CD14-positive monocyte (primary cell): ENCODE measurements around the gene CES2. TPM values are rescaled to one million over a fixed set of nuclear protein-coding genes. Genes with fewer than 3 reads are reported as not detected.

Source experiments
- DNase-seq, 3 donors: peaks; one replicate each; pipeline ENCODE4 v3.0.0-alpha.2; 2011 to 2022
- H2AFZ ChIP-seq: 2 replicates; pipeline ENCODE4 v1.6.0; 2012; ENCODE audit warnings: mild to moderate bottlenecking, low read depth, low read length, inconsistent platforms; ENCODE audit not compliant: insufficient read depth, poor library complexity, severe bottlenecking
- H3K27ac ChIP-seq, 2 donors: 1 replicate in 1 of 2; 2 replicates in 1 of 2; pipeline ENCODE4 v1.5.1; 2012 to 2013; ENCODE audit warnings: low read length in 2 of 2, control low read depth in 1 of 2, inconsistent platforms in 1 of 2, low read depth in 1 of 2, mild to moderate bottlenecking in 1 of 2
- H3K27me3 ChIP-seq, 2 donors: one replicate each; pipeline versions ENCODE4 v1.6.0 to v1.6.1; 2011 to 2013; ENCODE audit warnings: low read length in 2 of 2; ENCODE audit not compliant: control insufficient read depth in 2 of 2, insufficient read depth in 2 of 2
- H3K36me3 ChIP-seq, 2 donors: replicated peaks in 1 of 2; 1 replicate in 1 of 2; 2 replicates in 1 of 2; pipeline versions ENCODE4 v1.5.1 to v1.6.1; 2012 to 2013; ENCODE audit warnings: low read length in 2 of 2, control low read depth in 1 of 2, inconsistent platforms in 1 of 2, mild to moderate bottlenecking in 1 of 2; ENCODE audit not compliant: insufficient read depth in 2 of 2, control insufficient read depth in 1 of 2
- H3K4me1 ChIP-seq, 2 donors: 1 replicate in 1 of 2; 2 replicates in 1 of 2; pipeline versions ENCODE4 v1.5.1 to v1.6.1; 2012 to 2013; ENCODE audit warnings: low read length in 2 of 2, control low read depth in 1 of 2, inconsistent platforms in 1 of 2, mild to moderate bottlenecking in 1 of 2, moderate library complexity in 1 of 2; ENCODE audit not compliant: insufficient read depth in 2 of 2, control insufficient read depth in 1 of 2
- H3K4me2 ChIP-seq: replicated peaks from 2 replicates; pipeline ENCODE3; 2012; ENCODE audit warnings: low read length, moderate library complexity, mild to moderate bottlenecking; ENCODE audit not compliant: poor library complexity, severe bottlenecking; ENCODE audit errors: extremely low read depth
- H3K4me3 ChIP-seq, 3 experiments: fragments of 200-600 bp in 1 of 3; sonication (generic) in 1 of 3; replicated peaks in 1 of 3; 1 replicate in 2 of 3; 2 replicates in 1 of 3; pipeline ENCODE4 v1.5.1; 2011 to 2013; ENCODE audit warnings: low read length in 3 of 3, mild to moderate bottlenecking in 3 of 3, control low read depth in 2 of 3, low read depth in 2 of 3, inconsistent platforms in 1 of 3, moderate library complexity in 1 of 3
- H3K79me2 ChIP-seq: 2 replicates; pipeline ENCODE4 v1.6.0; 2012; ENCODE audit warnings: mild to moderate bottlenecking, control low read depth, inconsistent platforms, low read length, moderate library complexity; ENCODE audit not compliant: insufficient read depth
- H3K9ac ChIP-seq: 2 replicates; pipeline ENCODE4 v1.6.0; 2017; ENCODE audit warnings: low read length, mild to moderate bottlenecking; ENCODE audit not compliant: insufficient read depth, poor library complexity, severe bottlenecking
- H3K9me3 ChIP-seq, 2 donors: replicated peaks in 1 of 2; 1 replicate in 1 of 2; 2 replicates in 1 of 2; pipeline versions ENCODE4 v1.5.1 to v1.6.1; 2012 to 2013; ENCODE audit warnings: low read length in 2 of 2, control low read depth in 1 of 2; ENCODE audit not compliant: control insufficient read depth in 1 of 2, insufficient read depth in 1 of 2
- H4K20me1 ChIP-seq: 2 replicates; pipeline ENCODE4 v1.6.0; 2012; ENCODE audit warnings: mild to moderate bottlenecking, low read length, control low read depth, moderate library complexity; ENCODE audit not compliant: insufficient read depth
- H3K27ac Mint-ChIP-seq, 7 donors: one replicate each; pipeline ENCODE4 v1.8.0; 2020; ENCODE audit warnings: mild to moderate bottlenecking in 7 of 7, mixed read lengths in 7 of 7, moderate library complexity in 6 of 7, inconsistent platforms in 2 of 7
- H3K27me3 Mint-ChIP-seq, 3 donors: one replicate each; pipeline ENCODE4 v1.8.0; 2021 to 2022; ENCODE audit warnings: low read depth in 3 of 3, mild to moderate bottlenecking in 3 of 3, mixed read lengths in 3 of 3, moderate library complexity in 3 of 3, inconsistent platforms in 1 of 3
- H3K36me3 Mint-ChIP-seq, 2 donors: one replicate each; pipeline ENCODE4 v1.8.0; 2020; ENCODE audit warnings: mixed read lengths in 2 of 2, inconsistent platforms in 1 of 2, mild to moderate bottlenecking in 1 of 2
- H3K4me1 Mint-ChIP-seq: one replicate; pipeline ENCODE4 v1.8.0; 2020; ENCODE audit warnings: mild to moderate bottlenecking, mixed read lengths
- H3K4me3 Mint-ChIP-seq, 2 donors: one replicate each; pipeline ENCODE4 v1.8.0; 2020; ENCODE audit warnings: mild to moderate bottlenecking in 2 of 2, mixed read lengths in 2 of 2, moderate library complexity in 1 of 2
- H3K9me3 Mint-ChIP-seq, 7 donors: one replicate each; pipeline ENCODE4 v1.8.0; 2020 to 2022; ENCODE audit warnings: mixed read lengths in 7 of 7, mild to moderate bottlenecking in 6 of 7, moderate library complexity in 6 of 7, inconsistent platforms in 2 of 7
- CTCF ChIP-seq: fragments of 200-600 bp; IDR thresholded peaks from one replicate; pipeline ENCODE4 v1.8.0; 2022; ENCODE audit warnings: antibody characterized with exemption, mild to moderate bottlenecking
- WGBS: methylation state at CpG from one replicate; pipeline ENCODE4 v1.1.5; 2013; ENCODE audit warnings: missing lambda C conversion rate; ENCODE audit not compliant: insufficient coverage; 5-methylcytosine and 5-hydroxymethylcytosine counted together
- intact Hi-C, 2 donors: fragments of 100-400 bp; cut with micrococcal nuclease; formaldehyde crosslinking; loops; one replicate each; pipeline versions ENCODE4 v1.15.0 to v1.15.1; 2023
- polyA plus RNA-seq, 3 donors: library from polyadenylated mRNA; depleted of rRNA in 1 of 3; unstranded in 2 of 3; stranded (reverse) in 1 of 3; fragments of 300-500 nt in 2 of 3; fragments of >200 nt in 1 of 3; fragmentation: Illumina TruSeq in 2 of 3; gene quantifications; 1 replicate in 2 of 3; 2 replicates in 1 of 3; pipeline ENCODE4 v1.2.3, GENCODE V29; 2012 to 2021

CES2 gene
- polyA plus RNA-seq, 3 donors: 14.0 to 29.0 (median 23.2) TPM

- Histone ChIP-seq H3K27ac (no peak overlapping the region), H3K79me2 (no peaks in the 10 kb centered on the region), H3K4me1 (peaks cover 17 to 18% of the 10 kb centered on the region in 2 donors), H3K4me3 (no peak overlapping the region), H3K36me3 (no peaks in the 10 kb centered on the region), H4K20me1 (no peaks in the 10 kb centered on the region), H3K4me2 (no peak overlapping the region), H3K9me3 (peaks cover 0 to 10% of the 10 kb centered on the region in 2 donors), H3K9ac (no peak overlapping the region), H3K27me3 (peaks cover 27 to 50% of the 10 kb centered on the region in 2 donors), H2AFZ (no peak overlapping the region)
- Mint-ChIP-seq H3K4me3 (peak overlapping the region in 1 of 2 donors; percentile 98), H3K27ac (no peak overlapping the region), H3K9me3 (peaks cover 0 to 16% (median 9%) of the 10 kb centered on the region in 7 donors), H3K4me1 (peaks cover 22% of the 10 kb centered on the region), H3K27me3 (peaks cover 52 to 58% (median 55%) of the 10 kb centered on the region in 3 donors), H3K36me3 (peaks cover 2 to 3% of the 10 kb centered on the region in 2 donors)
- intact Hi-C loops: no loop called here
- DNase-seq: no peak
- WGBS: 77% methylated on average over 5 of the region's 6 CpGs
- no peak for TF ChIP-seq CTCF
Observed at GRCh38 chr16:66949472-66949871, 14.2 kb downstream of the CES2 start.

- peak overlapping the region in 1 of 2 donors; percentile 66 for H3K4me3 Mint-ChIP-seq
- intact Hi-C loops: no loop called here
- no peaks in the 10 kb centered on the region for H3K36me3 ChIP-seq
- H3K27me3 ChIP-seq: peaks cover 27 to 50% of the 10 kb centered on the region in 2 donors
- H3K27ac ChIP-seq: no peak overlapping the region
- H3K36me3 Mint-ChIP-seq: peaks cover 2 to 3% of the 10 kb centered on the region in 2 donors
- no peak for TF ChIP-seq CTCF
- H3K4me1 Mint-ChIP-seq: peaks cover 22% of the 10 kb centered on the region
- no peak overlapping the region for H3K9ac ChIP-seq
- peaks cover 0 to 10% of the 10 kb centered on the region in 2 donors for H3K9me3 ChIP-seq
- H3K79me2 ChIP-seq: no peaks in the 10 kb centered on the region
- H3K27ac Mint-ChIP-seq: no peak overlapping the region
- H3K27me3 Mint-ChIP-seq: peaks cover 52 to 56% (median 55%) of the 10 kb centered on the region in 3 donors
- WGBS: no CpG with 5 or more reads among the region's 2 CpGs
- DNase-seq: no peak
- H3K9me3 Mint-ChIP-seq: peaks cover 0 to 16% (median 9%) of the 10 kb centered on the region in 7 donors
- H3K4me2 ChIP-seq: no peak overlapping the region
- no peak overlapping the region for H2AFZ ChIP-seq
- H4K20me1 ChIP-seq: no peaks in the 10 kb centered on the region
- H3K4me1 ChIP-seq: peaks cover 17 to 18% of the 10 kb centered on the region in 2 donors
- no peak overlapping the region for H3K4me3 ChIP-seq
Observed at GRCh38 chr16:66950437-66950836, 15.1 kb downstream of the CES2 start.
